HG02943 (cell line): ENCODE results near the gene PATE2.

Experiments used
- ATAC-seq: cut with Tn5 transposase; IDR thresholded peaks from one replicate; pipeline ENCODE4 v1.9.1; 2021; ENCODE audit warnings: mild to moderate bottlenecking, low read depth, moderate library complexity; ENCODE audit not compliant: unreplicated experiment

The PATE2 gene

GRCh38 chr11:125778728-125779127 lies at the start of gene PATE2:
TSS of gene PATE2 (minus strand) at chr11:125778828. CDS start at chr11:125778773, 55 bp downstream.
- no peak for ATAC-seq

GRCh38 chr11:125807909-125808308 lies 29.3 kb upstream of the PATE2 start:
- no peak for ATAC-seq

DNA sequence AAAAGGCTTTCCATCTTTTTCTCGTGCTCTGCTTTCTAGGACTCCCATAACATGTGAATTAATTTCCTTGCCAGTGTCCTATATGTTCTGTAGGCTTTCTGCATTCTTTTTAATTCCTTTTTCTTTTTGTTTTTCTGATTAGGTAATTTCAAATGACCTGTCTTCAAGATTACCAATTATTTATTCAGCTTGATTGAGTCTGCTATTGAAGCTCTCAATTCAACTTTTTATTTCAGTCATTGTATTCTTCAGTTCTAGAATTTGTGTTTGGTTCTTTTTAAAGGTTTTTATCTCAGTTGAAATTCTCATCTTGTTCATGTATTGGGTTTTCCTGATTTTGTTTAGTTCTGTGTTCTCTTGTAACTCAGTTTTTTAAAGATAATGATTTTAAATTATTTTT lies 23.8 kb upstream of the PATE2 start:
- ATAC-seq = no peak

DNA sequence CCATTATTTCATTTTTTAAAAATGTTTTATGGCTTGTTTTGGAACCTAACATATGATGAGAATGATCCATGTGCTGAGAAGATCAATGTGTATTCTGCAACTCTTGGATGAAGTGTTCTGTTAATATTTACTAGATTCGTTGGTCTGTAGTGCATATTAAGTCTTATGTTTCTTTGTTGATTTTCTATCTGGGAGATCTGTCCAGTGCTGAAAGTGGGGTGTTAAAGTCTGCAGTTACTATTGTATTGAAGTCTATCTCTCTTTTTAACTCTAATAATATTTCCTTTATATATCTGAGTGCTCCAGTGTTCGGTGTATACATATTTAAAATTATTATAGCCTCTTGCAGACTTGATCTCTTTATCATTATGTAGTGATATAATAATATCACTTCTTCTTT lies 21.2 kb upstream of the PATE2 start:
- ATAC-seq = no peak

GRCh38 chr11:125797641-125798040 lies 19.0 kb upstream of the PATE2 start:
- no peak for ATAC-seq

- ATAC-seq = no peak
These were observed 12.2 kb upstream of the PATE2 start for GRCh38 chr11:125790825-125791224.

DNA sequence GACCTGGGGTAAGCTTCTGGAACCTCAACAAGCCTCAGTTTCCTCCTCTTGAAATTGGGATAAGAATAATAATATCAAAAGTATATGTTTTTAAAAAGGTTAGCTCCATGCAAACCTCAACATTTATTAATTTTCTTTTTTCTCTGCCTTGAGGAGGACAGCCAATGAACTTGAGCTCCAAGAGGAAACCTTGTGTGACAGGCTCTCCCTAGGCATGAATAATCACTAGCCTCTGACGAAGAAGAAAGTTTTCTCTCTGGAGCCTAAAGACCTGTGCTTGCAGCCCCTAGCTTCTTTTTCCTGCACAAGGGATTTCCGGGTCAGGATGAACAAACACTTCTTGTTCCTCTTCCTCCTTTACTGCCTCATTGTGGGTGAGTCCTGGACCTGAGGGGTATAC lies 9.2 kb upstream of the PATE2 start, which contains the start of gene PATE3:
Gene PATE3, plus strand, starts transcription at position 301 of the 400 bp plus-strand sequence. Its CDS starts 25 bp downstream, at position 326.
- ATAC-seq = no peak

- no peak for ATAC-seq
These were observed 6.0 kb upstream of the PATE2 start for GRCh38 chr11:125784678-125785077.

DNA sequence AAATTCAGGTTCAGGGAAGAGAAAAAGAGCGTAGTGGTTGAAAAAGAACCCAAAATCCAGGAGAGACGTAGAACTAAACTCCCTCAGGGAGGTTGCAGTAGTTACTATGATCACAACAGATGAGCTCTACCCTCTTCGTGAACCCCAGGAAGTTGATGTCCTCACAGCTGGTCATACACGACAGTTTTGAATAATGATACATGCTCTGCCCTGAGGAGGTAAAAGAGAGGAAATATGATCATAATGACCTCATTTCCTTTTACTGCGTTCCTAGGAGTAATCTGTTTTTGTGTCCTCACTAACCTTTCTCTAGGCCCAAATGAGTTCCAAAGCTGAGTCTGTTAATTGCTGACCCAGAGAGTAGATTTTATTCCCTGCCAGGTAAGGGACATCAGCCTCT lies 1.3 kb downstream of the PATE2 start:
- ATAC-seq = no peak

- no peak for ATAC-seq
These were observed 5.1 kb downstream of the PATE2 start for GRCh38 chr11:125773516-125773915.

GRCh38 chr11:125772834-125773505 lies 5.7 kb downstream of the PATE2 start:
- ATAC-seq = no peak

DNA sequence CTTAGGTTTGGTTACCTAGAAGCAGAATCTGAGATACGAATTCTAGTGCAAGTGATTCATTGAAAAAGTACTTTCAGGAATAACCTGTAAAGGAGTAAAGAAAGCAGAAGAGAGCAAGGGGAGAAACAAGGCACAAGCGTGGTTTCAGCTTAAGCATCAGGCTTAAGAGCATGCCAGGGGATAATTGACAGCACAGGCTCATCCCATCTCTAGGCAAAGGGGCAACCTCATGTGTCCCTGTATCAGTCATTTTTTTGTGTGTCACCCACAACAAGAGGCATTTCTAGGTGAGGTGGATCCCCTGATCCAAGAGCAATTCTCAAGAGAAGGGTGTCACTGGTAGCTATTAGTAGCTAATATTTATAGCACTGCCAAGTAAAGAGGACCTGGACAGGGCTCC lies 8.0 kb downstream of the PATE2 start:
- ATAC-seq = no peak

GRCh38 chr11:125768336-125769046 lies 10.1 kb downstream of the PATE2 start:
- no peak for ATAC-seq

DNA sequence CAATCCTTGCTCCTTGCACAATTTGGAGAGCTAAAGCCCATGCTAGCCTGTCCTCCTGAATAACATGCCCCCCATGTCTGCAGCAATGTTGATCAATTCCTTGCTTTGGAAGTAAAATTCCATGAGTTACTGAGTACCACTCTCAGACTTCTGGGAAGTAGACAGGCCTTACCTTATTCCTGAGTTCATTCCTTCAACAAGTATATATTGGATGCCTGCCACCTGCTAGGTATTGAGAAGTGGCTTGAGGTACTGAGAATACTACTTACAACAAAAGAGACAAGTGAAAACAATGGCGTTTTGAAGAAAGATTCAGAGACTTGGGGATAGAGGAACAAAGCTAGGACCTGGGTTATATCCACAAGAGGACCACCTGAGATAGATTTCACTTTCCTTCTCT lies 12.4 kb downstream of the PATE2 start:
- ATAC-seq = no peak

GRCh38 chr11:125763483-125763882 lies 15.1 kb downstream of the PATE2 start:
- no peak for ATAC-seq

DNA sequence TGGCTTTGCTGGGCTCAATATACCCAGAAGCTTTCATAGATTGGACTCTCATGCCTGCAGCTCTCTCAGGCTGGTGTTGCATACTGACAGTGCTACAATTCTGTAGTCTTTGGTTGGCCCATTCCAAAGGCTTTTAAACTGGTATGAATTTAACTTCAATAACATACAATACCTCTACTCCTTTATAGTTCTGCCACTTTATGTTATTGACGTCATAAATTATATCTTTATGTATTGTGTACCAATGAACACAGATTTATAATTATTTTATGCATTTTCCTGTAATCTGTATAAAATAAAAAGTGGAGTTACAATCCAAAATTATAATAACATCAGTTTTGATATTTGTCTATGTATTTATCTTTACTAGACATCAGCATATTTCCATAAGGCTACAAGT lies 16.2 kb downstream of the PATE2 start:
- ATAC-seq = no peak

- no peak for ATAC-seq
These were observed 22.6 kb downstream of the PATE2 start for GRCh38 chr11:125756050-125756449.

DNA sequence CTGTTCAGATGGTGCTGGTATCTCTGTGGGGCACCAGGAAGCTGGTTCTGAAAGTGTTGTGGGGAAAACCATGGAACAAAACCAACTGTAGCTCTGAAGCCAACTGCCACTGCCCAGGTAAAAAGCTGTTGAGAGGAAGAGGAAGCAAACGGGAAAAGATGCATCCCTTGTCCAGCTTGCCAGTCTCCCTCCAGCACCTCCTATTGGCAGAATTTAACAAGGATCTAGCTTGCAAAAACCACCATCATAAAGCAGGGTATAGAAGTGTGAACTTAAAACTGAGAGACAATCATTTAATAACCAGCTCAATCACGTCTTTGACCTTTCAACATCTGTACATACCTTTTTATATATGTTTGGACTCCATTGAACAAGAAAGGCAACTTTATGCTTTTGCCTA lies 28.0 kb downstream of the PATE2 start:
- ATAC-seq = no peak

DNA sequence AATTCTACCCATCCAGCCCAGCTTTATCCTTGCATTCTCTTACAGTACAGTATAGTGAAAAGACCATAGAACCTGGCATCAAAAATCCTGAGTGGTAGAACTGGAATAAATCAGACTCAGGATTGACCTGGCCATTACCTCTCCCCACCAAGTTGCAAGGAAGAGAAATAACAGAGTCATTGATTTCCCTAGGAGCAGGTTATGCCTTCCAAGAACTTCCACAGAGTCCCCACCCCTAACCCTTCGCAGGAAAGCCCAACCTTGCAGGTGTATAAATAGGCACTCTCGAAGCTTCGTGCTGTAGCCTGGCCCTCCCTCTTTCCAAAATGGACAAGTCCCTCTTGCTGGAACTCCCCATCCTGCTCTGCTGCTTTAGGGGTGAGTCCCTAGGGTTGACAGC lies 32.6 kb downstream of the PATE2 start, which contains the start of gene PATE1:
Gene PATE1, plus strand, starts transcription at position 301 of the 400 bp plus-strand sequence. Its CDS starts 26 bp downstream, at position 327.
- no peak for ATAC-seq

DNA sequence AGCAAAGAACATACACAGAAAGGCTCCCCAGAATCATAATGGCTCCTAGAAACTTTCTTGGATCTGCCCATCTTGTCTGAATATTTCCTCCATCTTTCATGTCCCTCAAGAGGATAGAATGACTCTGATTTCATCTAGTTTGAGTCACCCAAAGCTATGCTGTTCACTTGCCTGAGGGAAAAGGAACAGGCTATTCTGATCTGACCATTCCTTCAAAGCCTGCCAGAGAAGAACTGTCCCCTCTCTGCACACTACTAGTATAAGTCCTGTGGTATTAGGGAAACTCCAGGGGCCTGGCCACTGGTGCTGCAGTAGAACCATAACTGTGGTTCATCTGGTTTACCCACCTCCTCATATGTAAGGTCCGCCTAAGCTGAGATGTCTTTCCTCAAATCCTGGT lies 34.9 kb downstream of the PATE2 start:
- ATAC-seq = no peak

DNA sequence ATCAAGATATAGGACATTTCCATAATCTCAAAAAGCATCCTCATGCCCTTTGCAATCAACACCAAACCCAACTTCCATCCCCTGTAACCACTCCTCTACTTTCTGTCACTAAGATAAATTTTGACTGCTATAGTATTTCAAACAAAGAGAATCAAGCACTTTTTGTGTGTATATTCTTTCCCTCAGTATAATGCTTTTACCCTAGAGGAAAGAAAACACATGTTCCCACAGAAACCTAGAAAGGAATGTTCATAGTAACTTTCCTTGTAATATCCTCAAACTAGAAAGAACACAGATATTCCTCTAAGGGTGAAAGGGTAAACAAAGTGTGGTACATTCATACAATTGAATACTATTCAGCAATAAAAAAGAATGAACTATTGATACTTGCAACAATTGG lies 38.0 kb downstream of the PATE2 start:
- no peak for ATAC-seq

DNA sequence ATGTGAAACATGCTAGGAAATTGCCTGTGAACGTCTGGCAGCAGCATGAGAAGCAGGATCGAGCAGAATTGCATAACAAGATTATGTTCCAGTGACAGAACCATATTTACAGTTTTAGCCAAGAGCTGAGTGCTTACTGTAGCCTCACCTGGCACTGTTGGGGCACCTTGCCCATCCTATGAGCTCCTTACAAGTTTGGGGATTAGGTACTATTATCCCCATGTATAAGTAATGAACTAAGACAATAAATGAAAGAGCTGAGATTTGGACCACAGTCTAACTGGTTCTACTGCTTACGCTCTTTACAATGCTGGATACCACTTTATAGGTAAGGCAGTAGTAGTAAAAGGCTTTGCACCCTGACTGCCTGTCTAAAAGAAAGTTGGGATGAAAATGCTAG lies 49.7 kb downstream of the PATE2 start:
- no peak for ATAC-seq
